Right atrium auricular region (tissue), 2 donors: ENCODE data around the gene PFKFB2. TPM values are rescaled to one million over a fixed set of nuclear protein-coding genes. Genes with fewer than 3 reads are reported as not detected.
"Not testable (repeated sequence)": the region's sequence is repeated elsewhere in the genome, so short reads cannot be mapped to it uniquely, and the experiment has no call there.

ENCODE experiments used
- DNase-seq: peaks from one replicate; pipeline ENCODE4 v3.0.0-alpha.2; 2019; ENCODE audit warnings: low spot score
- H3K27ac ChIP-seq, 2 donors: fragments of 200-600 bp; sonication (generic); 1 replicate in 1 of 2; 2 replicates in 1 of 2; pipeline ENCODE4 v1.5.1; 2016 to 2019
- H3K27me3 ChIP-seq, 2 donors: fragments of 200-600 bp; sonication (generic); one replicate each; pipeline versions ENCODE4 v1.5.1 to v1.6.0; 2017 to 2019
- H3K36me3 ChIP-seq: fragments of 200-600 bp; sonication (generic); one replicate; pipeline ENCODE4 v1.5.1; 2016
- H3K4me1 ChIP-seq, 2 donors: fragments of 200-600 bp; sonication (generic); one replicate each; pipeline versions ENCODE4 v1.5.1 to v1.6.0; 2017 to 2019
- H3K4me3 ChIP-seq, 2 donors: fragments of 200-600 bp; sonication (generic); 1 replicate in 1 of 2; 2 replicates in 1 of 2; pipeline ENCODE4 v1.5.1; 2017 to 2019; ENCODE audit warnings: mild to moderate bottlenecking in 1 of 2, moderate library complexity in 1 of 2
- H3K9me3 ChIP-seq, 2 donors: fragments of 200-600 bp; sonication (generic); one replicate each; pipeline ENCODE4 v1.5.1; 2019
- total RNA-seq, 2 donors: library from RNA; depleted of rRNA; stranded (reverse); fragments of >200 nt; gene quantifications; one replicate each; pipeline ENCODE4 v1.1.0, GENCODE V29; 2016
- TF ChIP-seq, protein P1 (sequence below), 2 donors: fragments of 200-600 bp; sonication (generic); IDR thresholded peaks; one replicate each; pipeline ENCODE4 v1.5.1; 2019; ENCODE audit warnings: antibody characterized with exemption in 2 of 2

The PFKFB2 gene
- total RNA-seq, 2 donors from 2014 or later, result 11.8 to 27.5 TPM

- H3K27me3 ChIP-seq, result no peaks in the 10 kb centered on the region
- no peaks in the 10 kb centered on the region for H3K9me3 ChIP-seq
- peak overlapping the region in 1 of 2 donors; percentile 27 for H3K27ac ChIP-seq
- DNase-seq, result no peak
- peaks cover 0 to under 1% of the 10 kb centered on the region in 2 donors for H3K4me1 ChIP-seq
- TF ChIP-seq, protein P1, sequence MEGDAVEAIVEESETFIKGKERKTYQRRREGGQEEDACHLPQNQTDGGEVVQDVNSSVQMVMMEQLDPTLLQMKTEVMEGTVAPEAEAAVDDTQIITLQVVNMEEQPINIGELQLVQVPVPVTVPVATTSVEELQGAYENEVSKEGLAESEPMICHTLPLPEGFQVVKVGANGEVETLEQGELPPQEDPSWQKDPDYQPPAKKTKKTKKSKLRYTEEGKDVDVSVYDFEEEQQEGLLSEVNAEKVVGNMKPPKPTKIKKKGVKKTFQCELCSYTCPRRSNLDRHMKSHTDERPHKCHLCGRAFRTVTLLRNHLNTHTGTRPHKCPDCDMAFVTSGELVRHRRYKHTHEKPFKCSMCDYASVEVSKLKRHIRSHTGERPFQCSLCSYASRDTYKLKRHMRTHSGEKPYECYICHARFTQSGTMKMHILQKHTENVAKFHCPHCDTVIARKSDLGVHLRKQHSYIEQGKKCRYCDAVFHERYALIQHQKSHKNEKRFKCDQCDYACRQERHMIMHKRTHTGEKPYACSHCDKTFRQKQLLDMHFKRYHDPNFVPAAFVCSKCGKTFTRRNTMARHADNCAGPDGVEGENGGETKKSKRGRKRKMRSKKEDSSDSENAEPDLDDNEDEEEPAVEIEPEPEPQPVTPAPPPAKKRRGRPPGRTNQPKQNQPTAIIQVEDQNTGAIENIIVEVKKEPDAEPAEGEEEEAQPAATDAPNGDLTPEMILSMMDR (IDR thresholded peaks at IDR 0.05), result no peak
- H3K4me3 ChIP-seq, result no peak overlapping the region
- no peaks in the 10 kb centered on the region for H3K36me3 ChIP-seq
Observed at GRCh38 chr1:207039380-207040180, 13.5 kb upstream of the PFKFB2 start.

DNA sequence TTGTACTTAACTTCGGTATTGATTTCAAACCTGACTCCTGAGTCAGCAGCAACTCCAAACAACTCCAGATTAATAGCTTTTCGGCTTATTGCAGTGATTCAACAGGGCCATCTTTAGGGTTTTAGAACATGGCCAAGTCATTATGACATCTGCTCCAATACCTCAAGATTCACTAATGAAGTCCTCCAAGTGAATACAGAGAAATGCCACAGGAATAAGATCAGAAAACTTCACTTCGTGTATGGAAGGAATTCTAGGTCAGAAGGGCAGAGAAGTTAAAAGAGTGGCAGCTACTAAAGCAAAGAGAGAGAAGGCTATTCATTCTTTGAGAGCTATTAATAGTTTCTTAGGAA lies 12.9 kb upstream of the PFKFB2 start:
- TF ChIP-seq, protein P1 (IDR thresholded peaks at IDR 0.05), result no peak
- Histone ChIP-seq H3K27ac (peak overlapping the region in 1 of 2 donors; percentile 27), H3K36me3 (no peaks in the 10 kb centered on the region), H3K4me3 (no peak overlapping the region), H3K27me3 (no peaks in the 10 kb centered on the region), H3K4me1 (peaks cover 0 to 7% of the 10 kb centered on the region in 2 donors), H3K9me3 (no peaks in the 10 kb centered on the region)
- DNase-seq, result no peak

- H3K4me1 ChIP-seq, result peaks cover 0 to 19% of the 10 kb centered on the region in 2 donors
- H3K9me3 ChIP-seq, H3K36me3 ChIP-seq, H3K27ac ChIP-seq, H3K4me3 ChIP-seq, DNase-seq, H3K27me3 ChIP-seq: not testable (repeated sequence)
Observed at GRCh38 chr1:207041397-207041796, 11.7 kb upstream of the PFKFB2 start.

- Histone ChIP-seq H3K27me3 (no peaks in the 10 kb centered on the region), H3K4me1 (peaks cover 0 to 52% of the 10 kb centered on the region in 2 donors), H3K27ac (no peak overlapping the region), H3K36me3 (peaks cover 12% of the 10 kb centered on the region), H3K9me3 (no peaks in the 10 kb centered on the region), H3K4me3 (no peak overlapping the region)
- TF ChIP-seq, protein P1 (IDR thresholded peaks at IDR 0.05), result no peak
- DNase-seq, result no peak
Observed at GRCh38 chr1:207045453-207045852, 7.6 kb upstream of the PFKFB2 start.

DNA sequence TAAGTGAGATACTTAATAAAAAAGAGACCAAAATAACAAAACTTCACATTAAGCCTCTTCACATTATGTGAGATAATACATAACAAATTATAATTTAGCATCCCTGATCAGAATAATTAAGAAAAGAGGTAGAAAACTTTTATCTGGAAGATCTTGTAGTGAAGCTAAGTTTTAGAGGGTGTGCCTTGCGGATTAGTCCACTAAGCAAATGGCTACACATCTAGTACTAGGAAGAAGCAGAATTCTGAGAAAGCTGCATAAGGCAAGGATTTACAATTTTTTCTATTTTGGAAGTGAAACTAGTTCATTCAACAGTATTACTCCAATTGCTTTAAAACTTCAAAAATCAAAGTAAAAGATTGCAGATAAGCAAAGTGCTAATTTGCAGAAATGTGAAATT lies 5.6 kb upstream of the PFKFB2 start:
- Histone ChIP-seq H3K27ac (no peak overlapping the region), H3K9me3 (no peaks in the 10 kb centered on the region), H3K36me3 (peaks cover 12% of the 10 kb centered on the region), H3K27me3 (no peaks in the 10 kb centered on the region), H3K4me1 (peaks cover 0 to 67% of the 10 kb centered on the region in 2 donors), H3K4me3 (no peak overlapping the region)
- TF ChIP-seq, protein P1 (IDR thresholded peaks at IDR 0.05), result no peak
- DNase-seq, result no peak

GRCh38 chr1:207048041-207048440 lies 5.0 kb upstream of the PFKFB2 start:
- Histone ChIP-seq H3K4me3 (no peak overlapping the region), H3K36me3 (peaks cover 12% of the 10 kb centered on the region), H3K9me3 (no peaks in the 10 kb centered on the region), H3K4me1 (peaks cover 0 to 69% of the 10 kb centered on the region in 2 donors), H3K27ac (no peak overlapping the region), H3K27me3 (no peaks in the 10 kb centered on the region)
- DNase-seq, result no peak
- TF ChIP-seq, protein P1 (IDR thresholded peaks at IDR 0.05), result no peak
